Loucy (cell line): ENCODE data around the gene VAT1L.

Experiments used
- EZH2phosphoT487 ChIP-seq: fragments of 200-600 bp; IDR thresholded peaks from 2 replicates; pipeline ENCODE4 v1.6.1; 2018; ENCODE audit warnings: antibody characterized with exemption, mild to moderate bottlenecking, moderate library complexity, borderline replicate concordance
- TF ChIP-seq, protein P1 (sequence below): fragments of 200-600 bp; sonication (generic); conservative IDR thresholded peaks from 2 replicates; pipeline ENCODE4 v1.5.1; 2014; ENCODE audit warnings: mild to moderate bottlenecking, antibody characterized with exemption, low read length

GRCh38 chr16:77918809-77919707, 130.7 kb downstream of the VAT1L start:
- TF ChIP-seq, protein P1, sequence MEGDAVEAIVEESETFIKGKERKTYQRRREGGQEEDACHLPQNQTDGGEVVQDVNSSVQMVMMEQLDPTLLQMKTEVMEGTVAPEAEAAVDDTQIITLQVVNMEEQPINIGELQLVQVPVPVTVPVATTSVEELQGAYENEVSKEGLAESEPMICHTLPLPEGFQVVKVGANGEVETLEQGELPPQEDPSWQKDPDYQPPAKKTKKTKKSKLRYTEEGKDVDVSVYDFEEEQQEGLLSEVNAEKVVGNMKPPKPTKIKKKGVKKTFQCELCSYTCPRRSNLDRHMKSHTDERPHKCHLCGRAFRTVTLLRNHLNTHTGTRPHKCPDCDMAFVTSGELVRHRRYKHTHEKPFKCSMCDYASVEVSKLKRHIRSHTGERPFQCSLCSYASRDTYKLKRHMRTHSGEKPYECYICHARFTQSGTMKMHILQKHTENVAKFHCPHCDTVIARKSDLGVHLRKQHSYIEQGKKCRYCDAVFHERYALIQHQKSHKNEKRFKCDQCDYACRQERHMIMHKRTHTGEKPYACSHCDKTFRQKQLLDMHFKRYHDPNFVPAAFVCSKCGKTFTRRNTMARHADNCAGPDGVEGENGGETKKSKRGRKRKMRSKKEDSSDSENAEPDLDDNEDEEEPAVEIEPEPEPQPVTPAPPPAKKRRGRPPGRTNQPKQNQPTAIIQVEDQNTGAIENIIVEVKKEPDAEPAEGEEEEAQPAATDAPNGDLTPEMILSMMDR = no peak
- no peak for TF ChIP-seq EZH2phosphoT487
